HepG2 (cell line): ENCODE measurements around the gene GTF2B. TPM values are rescaled to one million over a fixed set of nuclear protein-coding genes. Genes with fewer than 3 reads are reported as not detected.

Experiments
- BCL6 ChIP-seq: IDR thresholded peaks from 2 replicates; pipeline ENCODE4 v1.6.1; 2016; ENCODE audit warnings: missing genetic modification reagents, missing compliant biosample characterization
- CC2D1A ChIP-seq: sonication (generic); formaldehyde crosslinking; IDR thresholded peaks from 2 replicates; pipeline ENCODE4 v1.8.1; 2023; ENCODE audit warnings: mild to moderate bottlenecking, missing genetic modification reagents
- CREB3 ChIP-seq: sonication (generic); formaldehyde crosslinking; IDR thresholded peaks from 2 replicates; pipeline ENCODE4 v1.5.0; 2020; ENCODE audit warnings: missing genetic modification reagents
- EHMT2 ChIP-seq: fragments of 200-600 bp; sonication (generic); IDR thresholded peaks from 2 replicates; pipeline ENCODE4 v1.7.0; 2017; ENCODE audit warnings: antibody characterized with exemption, low read depth, low read length, borderline replicate concordance
- GMEB2 ChIP-seq: IDR thresholded peaks from 2 replicates; pipeline ENCODE4 v1.6.1; 2016; ENCODE audit warnings: missing biosample characterization, missing genetic modification reagents, low read depth
- HIC2 ChIP-seq: sonication (generic); formaldehyde crosslinking; IDR thresholded peaks from 2 replicates; pipeline ENCODE4 v1.9.0; 2022; ENCODE audit warnings: low read depth, missing genetic modification reagents
- HOXA7 ChIP-seq: sonication (generic); formaldehyde crosslinking; IDR thresholded peaks from 2 replicates; pipeline ENCODE4 v1.8.1; 2022; ENCODE audit warnings: mild to moderate bottlenecking, missing genetic modification reagents, moderate library complexity
- KAT8 ChIP-seq: IDR thresholded peaks from 2 replicates; pipeline ENCODE4 v1.6.1; 2016; ENCODE audit warnings: missing genetic modification reagents, missing compliant biosample characterization
- NFE2L1 ChIP-seq: sonication (generic); formaldehyde crosslinking; IDR thresholded peaks from 2 replicates; pipeline ENCODE4 v1.4.0; 2020; ENCODE audit warnings: missing genetic modification reagents, mild to moderate bottlenecking, borderline replicate concordance
- PAX8 ChIP-seq: sonication (generic); formaldehyde crosslinking; IDR thresholded peaks from 2 replicates; pipeline ENCODE4 v1.8.0; 2022; ENCODE audit warnings: mild to moderate bottlenecking, missing genetic modification reagents, borderline replicate concordance
- RBAK ChIP-seq: sonication (generic); formaldehyde crosslinking; IDR thresholded peaks from 2 replicates; pipeline ENCODE4 v1.5.1; 2020; ENCODE audit warnings: mild to moderate bottlenecking, missing genetic modification reagents
- SRSF9 ChIP-seq: fragments of 200-400 bp; formaldehyde crosslinking; IDR thresholded peaks from 2 replicates; pipeline ENCODE4 v1.6.1; 2018; ENCODE audit warnings: borderline replicate concordance, mild to moderate bottlenecking, low read depth, low read length; ENCODE audit not compliant: insufficient read depth, poor library complexity, severe bottlenecking
- TBX3 ChIP-seq: fragments of 450-650 bp; IDR thresholded peaks from 2 replicates; pipeline ENCODE4 v1.6.1; 2017; ENCODE audit warnings: antibody characterized with exemption, mild to moderate bottlenecking, inconsistent platforms, borderline replicate concordance
- TCF7 ChIP-seq: sonication (generic); IDR thresholded peaks from 2 replicates; pipeline ENCODE4 v1.6.1; 2016; ENCODE audit warnings: antibody characterized with exemption, low read depth
- THAP11 ChIP-seq: IDR thresholded peaks from 2 replicates; pipeline ENCODE4 v1.6.1; 2016; ENCODE audit warnings: missing biosample characterization, missing genetic modification reagents
- XBP1 ChIP-seq: sonication (generic); formaldehyde crosslinking; IDR thresholded peaks from 2 replicates; pipeline ENCODE4 v1.5.0; 2020; ENCODE audit warnings: missing genetic modification reagents
- ZEB1 ChIP-seq: IDR thresholded peaks from 2 replicates; pipeline ENCODE4 v1.6.1; 2012; ENCODE audit warnings: mild to moderate bottlenecking, low read depth, inconsistent platforms; ENCODE audit not compliant: insufficient replicate concordance
- ZFP62 ChIP-seq: sonication (generic); formaldehyde crosslinking; IDR thresholded peaks from 2 replicates; pipeline ENCODE4 v1.4.0; 2020; ENCODE audit warnings: missing genetic modification reagents
- ZNF431 ChIP-seq: sonication (generic); formaldehyde crosslinking; IDR thresholded peaks from 2 replicates; pipeline ENCODE4 v1.9.0; 2022; ENCODE audit warnings: missing genetic modification reagents, low read depth, mild to moderate bottlenecking, borderline replicate concordance
- ZNF44 ChIP-seq: sonication (generic); formaldehyde crosslinking; IDR thresholded peaks from 2 replicates; pipeline ENCODE4 v1.5.1; 2020; ENCODE audit warnings: mild to moderate bottlenecking, missing genetic modification reagents
- ZNF512B ChIP-seq: sonication (generic); formaldehyde crosslinking; IDR thresholded peaks from 2 replicates; pipeline ENCODE4 v1.5.1; 2020; ENCODE audit warnings: missing genetic modification reagents, mild to moderate bottlenecking, borderline replicate concordance
- ZNF562 ChIP-seq: sonication (generic); formaldehyde crosslinking; IDR thresholded peaks from 2 replicates; pipeline ENCODE4 v1.8.0; 2022; ENCODE audit warnings: missing genetic modification reagents, borderline replicate concordance
- ZNF572 ChIP-seq: sonication (generic); formaldehyde crosslinking; IDR thresholded peaks from 2 replicates; pipeline ENCODE4 v1.5.1; 2020; ENCODE audit warnings: mild to moderate bottlenecking, missing genetic modification reagents
- ZNF713 ChIP-seq: sonication (generic); formaldehyde crosslinking; IDR thresholded peaks from 2 replicates; pipeline ENCODE4 v1.4.0; 2020; ENCODE audit warnings: mild to moderate bottlenecking, missing genetic modification reagents
- ZSCAN22 ChIP-seq: sonication (generic); formaldehyde crosslinking; IDR thresholded peaks from 2 replicates; pipeline ENCODE4 v1.4.0; 2020; ENCODE audit warnings: mild to moderate bottlenecking, missing genetic modification reagents
- ZSCAN9 ChIP-seq: IDR thresholded peaks from 2 replicates; pipeline ENCODE4 v1.6.1; 2016; ENCODE audit warnings: borderline replicate concordance
- polyA plus RNA-seq, 8 experiments: library from polyadenylated mRNA; depleted of rRNA in 3 of 8; stranded (reverse) in 7 of 8; unstranded in 1 of 8; fragments of >200 nt; fragmentation: Illumina TruSeq in 4 of 8; extraction: Trizol in 4 of 8; gene quantifications; 2 replicates each; pipeline versions ENCODE4 v1.2.1 to v1.2.3, GENCODE V29; 2011 to 2016; ENCODE audit warnings: low read depth in 4 of 8, missing spikeins in 1 of 8, mixed read lengths in 1 of 8; ENCODE audit not compliant: insufficient read depth in 1 of 8
- total RNA-seq, 5 experiments: library from RNA; depleted of rRNA; stranded (reverse); fragments of >200 nt; fragmentation: Illumina TruSeq; extraction: Trizol; gene quantifications; 2 replicates each; pipeline ENCODE4 v1.2.3, GENCODE V29; 2016; ENCODE audit warnings: low read depth in 1 of 5

Gene GTF2B
- total and polyA plus RNA-seq, 2 of the 13 experiments (the other 11 are each of a cell fraction or from before 2014, with no cell fraction given): 31.5 to 43.4 TPM

- TF ChIP-seq ZSCAN22 (CRISPR knock-in tag) (no peak), CC2D1A (CRISPR knock-in tag) (no peak), GMEB2 (CRISPR knock-in tag) (no peak), ZNF572 (CRISPR knock-in tag) (no peak), NFE2L1 (CRISPR knock-in tag) (no peak), RBAK (no peak), ZNF713 (CRISPR knock-in tag) (no peak), KAT8 (peak; percentile 50; the same call in 1 of the 2 replicates), ZNF44 (no peak), SRSF9 (no peak), TCF7 (peak; percentile 34), BCL6 (CRISPR knock-in tag) (0 out of 2 replicates have a peak, but pooled peaks have one; percentile 16), HOXA7 (CRISPR knock-in tag) (no peak), ZFP62 (no peak), CREB3 (CRISPR knock-in tag) (no peak), ZEB1 (no peak), ZSCAN9 (CRISPR knock-in tag) (no peak), EHMT2 (peak; percentile 34; the same call in 1 of the 2 replicates), ZNF562 (CRISPR knock-in tag) (no peak), PAX8 (no peak), XBP1 (CRISPR knock-in tag) (no peak), ZNF512B (CRISPR knock-in tag) (no peak), ZNF431 (CRISPR knock-in tag) (no peak), HIC2 (no peak), TBX3 (no peak), THAP11 (CRISPR knock-in tag) (no peak)
Measured at GRCh38 chr1:88920845-88921244, 29.5 kb upstream of the GTF2B start (continued).
